Retinal pigment epithelial cell (primary cell): ENCODE data around the gene ODAD4.

Experiments
- DNase-seq: peaks from one replicate; pipeline ENCODE4 v3.0.0-alpha.2; 2010; ENCODE audit warnings: low read depth
- H3K4me3 ChIP-seq: 2 replicates; pipeline ENCODE4 v1.5.1; 2011; ENCODE audit warnings: mild to moderate bottlenecking, low read length, control low read depth, moderate library complexity
- TF ChIP-seq, protein P1 (sequence below): conservative IDR thresholded peaks from 2 replicates; pipeline ENCODE4 v1.5.1; 2011; ENCODE audit warnings: low read depth, low read length, control low read depth, inconsistent platforms

Gene ODAD4

DNA sequence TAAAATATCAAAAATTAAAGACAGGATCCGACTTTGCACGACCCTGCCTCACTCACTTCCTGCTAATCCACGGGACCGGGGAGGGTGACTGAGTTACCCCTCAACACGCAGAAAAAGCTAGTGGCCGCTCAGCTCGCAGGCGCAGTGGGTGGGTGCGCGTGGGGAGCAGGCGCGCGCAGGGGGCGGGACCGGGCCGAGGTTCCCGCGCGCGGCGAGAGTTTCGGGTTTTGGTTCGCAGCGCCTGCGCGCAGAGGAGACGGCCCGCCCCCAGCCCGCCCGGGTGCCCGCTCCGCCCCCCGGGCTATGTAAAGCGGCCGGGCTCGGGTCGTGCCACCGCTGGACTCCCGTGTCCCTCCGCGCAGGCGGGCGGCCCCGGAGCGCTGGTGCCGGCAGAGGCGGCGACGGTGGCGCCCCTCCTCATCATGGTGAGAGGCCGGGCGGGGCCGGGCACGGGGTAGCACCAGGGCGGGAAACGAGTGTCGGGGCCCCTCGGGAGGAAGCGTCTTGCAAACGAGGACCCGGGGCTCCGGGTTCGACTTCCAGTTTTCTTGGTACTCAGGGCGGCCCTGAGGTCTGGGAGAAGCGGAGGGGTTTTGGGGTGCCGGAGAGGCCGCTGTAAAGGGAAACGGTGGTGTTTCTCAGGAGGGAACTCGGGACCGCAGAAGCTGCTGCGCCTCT, 36.2 kb downstream of the ODAD4 start, which contains the start of gene CNP:
Gene CNP, plus strand, starts transcription at position 333 of the 678 bp plus-strand sequence. Its CDS starts 90 bp downstream, at position 423.
- peak within 1 kb of the TSS; percentile 90 for H3K4me3 ChIP-seq
- TF ChIP-seq, protein P1, sequence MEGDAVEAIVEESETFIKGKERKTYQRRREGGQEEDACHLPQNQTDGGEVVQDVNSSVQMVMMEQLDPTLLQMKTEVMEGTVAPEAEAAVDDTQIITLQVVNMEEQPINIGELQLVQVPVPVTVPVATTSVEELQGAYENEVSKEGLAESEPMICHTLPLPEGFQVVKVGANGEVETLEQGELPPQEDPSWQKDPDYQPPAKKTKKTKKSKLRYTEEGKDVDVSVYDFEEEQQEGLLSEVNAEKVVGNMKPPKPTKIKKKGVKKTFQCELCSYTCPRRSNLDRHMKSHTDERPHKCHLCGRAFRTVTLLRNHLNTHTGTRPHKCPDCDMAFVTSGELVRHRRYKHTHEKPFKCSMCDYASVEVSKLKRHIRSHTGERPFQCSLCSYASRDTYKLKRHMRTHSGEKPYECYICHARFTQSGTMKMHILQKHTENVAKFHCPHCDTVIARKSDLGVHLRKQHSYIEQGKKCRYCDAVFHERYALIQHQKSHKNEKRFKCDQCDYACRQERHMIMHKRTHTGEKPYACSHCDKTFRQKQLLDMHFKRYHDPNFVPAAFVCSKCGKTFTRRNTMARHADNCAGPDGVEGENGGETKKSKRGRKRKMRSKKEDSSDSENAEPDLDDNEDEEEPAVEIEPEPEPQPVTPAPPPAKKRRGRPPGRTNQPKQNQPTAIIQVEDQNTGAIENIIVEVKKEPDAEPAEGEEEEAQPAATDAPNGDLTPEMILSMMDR: no peak
- DNase-seq: peak; percentile 61

DNA sequence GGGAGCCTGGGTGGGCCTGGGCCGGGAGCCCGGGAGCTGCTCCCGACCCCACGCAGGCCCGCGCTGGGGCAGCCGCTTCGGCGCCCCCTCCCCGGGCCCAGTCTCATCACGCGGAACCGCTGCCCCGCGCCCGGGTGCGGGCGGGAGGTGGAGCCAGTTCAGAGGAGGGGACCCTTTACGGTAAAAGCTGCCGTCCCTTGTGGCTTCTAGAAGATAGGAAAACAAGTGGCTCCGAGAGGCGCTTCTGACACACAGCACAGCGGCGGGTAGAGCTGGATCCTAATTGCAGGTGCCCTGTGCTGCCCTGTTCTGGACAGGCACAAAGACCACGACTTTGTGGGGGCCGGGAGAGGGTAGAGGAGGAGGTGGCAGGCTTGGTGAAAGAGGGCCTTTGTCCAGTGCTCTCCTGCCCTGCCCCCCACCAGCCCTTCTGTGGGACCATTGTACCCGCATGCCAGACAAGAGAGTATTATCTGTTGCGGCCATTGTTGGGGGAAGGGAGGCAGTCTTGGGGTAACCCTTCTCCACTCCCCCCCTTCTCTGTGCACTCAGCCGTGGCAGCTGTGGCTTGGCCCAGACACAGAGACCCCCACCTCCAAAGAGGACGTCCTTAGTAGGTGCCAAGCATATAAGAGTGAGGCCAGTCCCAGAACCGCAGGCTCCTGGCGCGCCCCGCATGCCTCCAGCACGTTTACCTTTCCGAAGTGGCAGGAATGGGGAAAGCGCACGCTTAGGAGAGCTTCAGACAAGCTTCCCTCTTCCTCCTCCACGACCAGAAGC, 36.9 kb downstream of the ODAD4 start:
- TF ChIP-seq, protein P1: no peak
- no peak for DNase-seq
- H3K4me3 ChIP-seq: peak overlapping the region; percentile 90

DNA sequence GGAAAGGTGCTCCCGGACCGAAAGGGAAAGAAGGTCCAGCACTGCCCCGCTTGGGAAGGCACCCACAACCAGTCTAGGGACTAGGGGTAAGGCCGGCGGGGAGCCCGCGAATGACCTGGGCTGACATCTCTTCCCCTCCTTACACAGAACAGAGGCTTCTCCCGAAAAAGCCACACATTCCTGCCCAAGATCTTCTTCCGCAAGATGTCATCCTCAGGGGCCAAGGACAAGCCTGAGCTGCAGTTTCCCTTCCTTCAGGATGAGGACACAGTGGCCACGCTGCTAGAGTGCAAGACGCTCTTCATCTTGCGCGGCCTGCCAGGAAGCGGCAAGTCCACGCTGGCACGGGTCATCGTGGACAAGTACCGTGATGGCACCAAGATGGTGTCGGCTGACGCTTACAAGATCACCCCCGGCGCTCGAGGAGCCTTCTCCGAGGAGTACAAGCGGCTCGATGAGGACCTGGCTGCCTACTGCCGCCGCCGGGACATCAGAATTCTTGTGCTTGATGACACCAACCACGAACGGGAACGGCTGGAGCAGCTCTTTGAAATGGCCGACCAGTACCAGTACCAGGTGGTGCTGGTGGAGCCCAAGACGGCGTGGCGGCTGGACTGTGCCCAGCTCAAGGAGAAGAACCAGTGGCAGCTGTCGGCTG, 37.6 kb downstream of the ODAD4 start:
- DNase-seq: no peak
- TF ChIP-seq, protein P1: no peak
- H3K4me3 ChIP-seq: peak overlapping the region; percentile 90

DNA sequence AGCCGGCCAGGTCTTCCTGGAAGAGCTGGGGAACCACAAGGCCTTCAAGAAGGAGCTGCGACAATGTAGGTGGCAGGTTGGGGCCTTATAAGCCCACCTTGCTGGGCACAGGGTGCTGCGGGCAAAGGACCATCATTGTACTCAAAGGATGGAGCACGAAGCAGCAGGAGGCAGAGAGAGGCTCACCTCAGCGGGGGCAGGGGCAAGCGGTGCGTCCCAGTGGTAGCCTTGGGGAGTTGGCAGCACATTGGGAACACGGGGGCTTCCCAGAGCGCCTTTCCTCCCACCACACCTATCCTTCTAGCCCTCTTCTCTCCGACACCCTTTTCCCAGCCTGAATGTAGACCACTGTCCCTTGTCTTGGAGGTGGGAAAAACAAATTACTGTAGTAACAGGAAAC, 38.3 kb downstream of the ODAD4 start:
- TF ChIP-seq, protein P1: no peak
- no peak overlapping the region for H3K4me3 ChIP-seq
- DNase-seq: no peak

DNA sequence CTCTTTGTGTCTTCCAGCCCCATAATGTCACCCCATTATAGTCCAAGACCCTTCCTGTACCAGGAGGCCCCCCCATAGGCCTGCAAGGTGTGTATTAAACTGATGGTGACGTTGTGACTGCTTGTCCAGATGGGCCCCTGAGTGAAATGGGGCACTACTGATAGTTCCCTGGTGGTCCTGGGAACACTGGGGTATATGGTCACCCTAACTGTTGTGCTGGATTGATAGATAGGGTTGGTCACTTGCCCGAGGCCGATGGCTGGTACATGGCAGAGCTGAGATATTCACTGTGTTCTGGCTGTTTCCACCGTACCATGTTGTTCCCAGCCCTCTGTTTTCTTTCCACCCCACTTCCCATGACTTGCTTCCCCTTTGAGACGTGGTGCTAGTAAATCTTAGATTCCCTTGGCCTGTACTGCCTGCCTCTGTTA, 40.5 kb downstream of the ODAD4 start:
- DNase-seq: no peak
- H3K4me3 ChIP-seq: no peak overlapping the region
- TF ChIP-seq, protein P1: no peak

DNA sequence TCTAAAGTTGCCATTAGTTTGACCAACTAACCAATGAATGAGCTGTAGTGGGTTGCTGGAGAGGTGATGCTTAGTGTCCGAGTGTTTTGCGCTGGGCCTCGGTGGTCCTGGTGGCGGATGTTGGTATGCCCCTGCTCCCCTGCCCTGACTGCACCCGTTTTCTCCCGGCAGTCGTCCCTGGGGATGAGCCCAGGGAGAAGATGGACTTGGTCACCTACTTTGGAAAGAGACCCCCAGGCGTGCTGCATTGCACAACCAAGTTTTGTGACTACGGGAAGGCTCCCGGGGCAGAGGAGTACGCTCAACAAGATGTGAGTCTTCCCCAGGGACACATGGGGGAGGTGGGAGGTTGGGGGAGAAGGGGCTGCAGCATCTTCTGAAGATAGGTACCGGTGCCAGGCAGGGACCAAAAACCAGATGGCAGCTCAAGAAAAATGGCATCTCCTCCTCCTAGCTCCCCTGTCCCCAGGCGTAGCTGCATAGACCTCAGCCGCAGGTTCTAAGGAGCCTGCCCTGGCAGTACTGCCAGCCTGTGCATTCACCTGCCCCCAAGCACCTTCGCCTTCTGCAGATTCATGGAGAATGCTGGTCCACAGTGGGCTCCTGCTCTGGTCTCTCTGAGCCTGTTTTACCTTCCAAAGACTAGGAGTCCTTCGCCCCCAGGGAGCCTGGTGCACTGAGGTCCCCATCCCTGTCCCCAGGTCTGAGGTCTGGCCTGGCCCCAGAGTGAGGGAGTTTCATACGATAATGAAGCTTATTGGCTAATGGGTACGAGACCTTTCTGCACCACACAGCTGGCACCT, 41.5 kb downstream of the ODAD4 start:
- TF ChIP-seq, protein P1: no peak
- H3K4me3 ChIP-seq: no peak overlapping the region
- no peak for DNase-seq
